BE2C (cell line): ENCODE results near the gene DCLK1.

Source experiments
- DNase-seq: peaks from one replicate; pipeline ENCODE4 v3.0.0-alpha.2; 2020
- H3K27me3 ChIP-seq: fragments of 250-450 bp; sonication (Bioruptor Pico); 2 replicates; pipeline ENCODE4 v1.5.1; 2020; ENCODE audit warnings: mild to moderate bottlenecking
- H3K36me3 ChIP-seq: fragments of 250-450 bp; sonication (Bioruptor Pico); 2 replicates; pipeline ENCODE4 v1.5.1; 2020; ENCODE audit warnings: mild to moderate bottlenecking
- H3K4me1 ChIP-seq: fragments of 250-450 bp; sonication (Bioruptor Pico); 2 replicates; pipeline ENCODE4 v1.5.1; 2020
- H3K4me3 ChIP-seq: 2 replicates; pipeline ENCODE4 v1.5.1; 2011; ENCODE audit warnings: low read depth, low read length
- H3K9me3 ChIP-seq: fragments of 250-450 bp; sonication (Bioruptor Pico); 2 replicates; pipeline ENCODE4 v1.5.1; 2020
- TF ChIP-seq, protein P1 (sequence below): IDR thresholded peaks from 2 replicates; pipeline ENCODE4 v1.5.1; 2012; ENCODE audit warnings: mild to moderate bottlenecking, low read depth, low read length

Gene DCLK1

DNA sequence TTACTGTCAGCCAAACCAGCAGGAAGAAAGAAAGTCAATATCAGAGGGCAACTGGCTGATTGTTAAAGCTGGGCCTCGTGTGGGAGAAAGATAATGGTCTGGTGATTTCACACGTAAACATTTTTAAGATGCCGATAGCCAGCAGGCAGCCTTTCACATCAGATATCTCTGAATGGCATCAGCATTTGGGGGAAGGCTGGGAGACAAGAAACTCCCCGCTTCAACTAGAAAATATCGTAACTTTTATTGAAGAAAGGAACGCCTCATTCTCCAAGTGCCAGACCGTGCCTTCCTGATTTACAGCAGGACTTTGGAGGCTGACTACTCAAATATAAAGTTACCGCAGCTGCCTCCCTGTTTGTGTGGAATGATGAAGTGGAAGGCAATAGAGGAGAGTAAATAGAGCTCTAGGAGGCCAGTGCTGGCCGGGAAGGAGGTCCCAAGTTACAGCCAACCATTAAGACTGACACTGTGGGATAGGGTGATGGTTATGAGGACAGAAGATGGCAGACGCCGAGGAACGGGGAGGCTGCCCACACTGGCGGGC, 370.4 kb downstream of the DCLK1 start:
- Histone ChIP-seq H3K36me3 (no peaks in the 10 kb centered on the region), H3K4me1 (peaks cover 9% of the 10 kb centered on the region), H3K9me3 (no peaks in the 10 kb centered on the region; the same call in 1 of the 2 replicates), H3K4me3 (no peak overlapping the region), H3K27me3 (no peaks in the 10 kb centered on the region)
- no peak for DNase-seq
- TF ChIP-seq, protein P1, sequence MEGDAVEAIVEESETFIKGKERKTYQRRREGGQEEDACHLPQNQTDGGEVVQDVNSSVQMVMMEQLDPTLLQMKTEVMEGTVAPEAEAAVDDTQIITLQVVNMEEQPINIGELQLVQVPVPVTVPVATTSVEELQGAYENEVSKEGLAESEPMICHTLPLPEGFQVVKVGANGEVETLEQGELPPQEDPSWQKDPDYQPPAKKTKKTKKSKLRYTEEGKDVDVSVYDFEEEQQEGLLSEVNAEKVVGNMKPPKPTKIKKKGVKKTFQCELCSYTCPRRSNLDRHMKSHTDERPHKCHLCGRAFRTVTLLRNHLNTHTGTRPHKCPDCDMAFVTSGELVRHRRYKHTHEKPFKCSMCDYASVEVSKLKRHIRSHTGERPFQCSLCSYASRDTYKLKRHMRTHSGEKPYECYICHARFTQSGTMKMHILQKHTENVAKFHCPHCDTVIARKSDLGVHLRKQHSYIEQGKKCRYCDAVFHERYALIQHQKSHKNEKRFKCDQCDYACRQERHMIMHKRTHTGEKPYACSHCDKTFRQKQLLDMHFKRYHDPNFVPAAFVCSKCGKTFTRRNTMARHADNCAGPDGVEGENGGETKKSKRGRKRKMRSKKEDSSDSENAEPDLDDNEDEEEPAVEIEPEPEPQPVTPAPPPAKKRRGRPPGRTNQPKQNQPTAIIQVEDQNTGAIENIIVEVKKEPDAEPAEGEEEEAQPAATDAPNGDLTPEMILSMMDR = no peak

DNA sequence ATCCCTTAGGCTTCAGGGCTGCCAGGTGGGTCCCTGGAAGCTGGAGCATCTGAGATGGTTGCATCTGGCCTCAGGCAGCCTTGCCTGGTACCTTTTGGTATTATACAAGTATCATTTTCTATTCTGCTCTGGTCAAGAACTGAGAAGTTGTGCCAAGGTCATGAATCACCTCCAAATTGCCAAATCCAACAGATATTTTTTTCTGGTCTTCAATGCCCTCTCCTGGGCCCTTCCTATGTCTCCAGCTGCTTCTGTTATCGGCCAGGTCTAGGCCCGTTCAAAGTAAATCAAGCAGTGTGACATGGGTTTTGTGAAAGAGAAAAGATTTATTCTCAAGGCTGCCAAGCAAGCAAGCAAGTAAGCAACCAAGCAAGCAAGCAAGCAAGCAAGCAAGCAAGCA, 383.6 kb downstream of the DCLK1 start:
- no peaks in the 10 kb centered on the region for H3K36me3 ChIP-seq
- no peak overlapping the region for H3K4me3 ChIP-seq
- peaks cover 14% of the 10 kb centered on the region for H3K4me1 ChIP-seq
- peaks cover 4% of the 10 kb centered on the region; the same call in 1 of the 2 replicates for H3K9me3 ChIP-seq
- no peak for DNase-seq
- TF ChIP-seq, protein P1 = no peak
- no peaks in the 10 kb centered on the region for H3K27me3 ChIP-seq

DNA sequence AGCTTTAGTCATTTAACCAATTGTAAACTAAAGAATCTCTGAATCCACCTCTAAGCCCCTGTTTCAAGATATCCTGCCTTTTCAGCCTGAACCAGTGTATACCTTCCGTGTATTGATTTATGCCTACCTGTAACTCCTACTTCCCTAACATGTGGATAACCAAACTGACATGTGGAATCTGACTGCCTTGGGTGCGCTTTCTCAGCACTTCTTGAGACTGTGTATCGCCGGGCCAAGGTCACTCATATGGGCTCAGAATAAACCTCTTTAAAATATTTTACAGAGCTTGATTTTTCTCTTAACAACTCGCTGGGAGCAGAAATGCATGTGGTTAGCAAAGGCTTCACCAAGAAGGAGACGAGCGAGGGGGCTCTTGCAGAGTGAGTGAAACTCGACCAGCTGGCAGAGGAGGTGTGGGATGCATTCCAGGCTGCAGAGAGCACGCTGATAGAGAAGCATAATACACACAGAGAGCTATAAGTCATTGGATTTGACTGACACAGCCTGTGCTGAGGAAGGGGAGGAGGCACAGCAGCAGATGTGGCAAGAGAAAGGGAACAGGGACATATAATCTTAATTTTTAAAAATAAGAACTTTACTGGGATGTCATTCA, 386.5 kb downstream of the DCLK1 start:
- Histone ChIP-seq H3K4me1 (peaks cover 14% of the 10 kb centered on the region), H3K36me3 (no peaks in the 10 kb centered on the region), H3K27me3 (no peaks in the 10 kb centered on the region), H3K4me3 (no peak overlapping the region), H3K9me3 (peaks cover 4% of the 10 kb centered on the region; the same call in 1 of the 2 replicates)
- peak; percentile 11 for DNase-seq
- TF ChIP-seq, protein P1 = no peak

DNA sequence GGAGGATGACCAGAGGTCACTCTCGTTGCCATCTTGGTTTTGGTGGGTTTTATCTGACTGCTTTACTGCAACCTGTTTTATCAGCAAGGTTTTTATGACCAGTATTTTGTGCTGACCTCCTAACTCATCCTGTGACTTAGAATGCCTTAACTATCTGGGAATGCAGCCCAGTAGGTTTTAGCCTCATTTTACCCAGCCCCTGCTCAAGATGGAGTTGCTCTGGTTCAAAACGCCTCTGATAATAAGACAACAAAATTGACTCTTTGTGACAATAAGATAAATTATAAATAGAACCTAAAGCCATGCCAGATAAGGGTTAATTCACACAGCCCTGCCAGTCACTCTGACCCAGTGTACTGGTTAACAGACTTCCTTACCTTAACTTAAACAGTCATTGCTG, 387.0 kb downstream of the DCLK1 start:
- H3K36me3 ChIP-seq = no peaks in the 10 kb centered on the region
- TF ChIP-seq, protein P1 = no peak
- peaks cover 14% of the 10 kb centered on the region for H3K4me1 ChIP-seq
- H3K27me3 ChIP-seq = no peaks in the 10 kb centered on the region
- H3K9me3 ChIP-seq = peaks cover 4% of the 10 kb centered on the region; the same call in 1 of the 2 replicates
- DNase-seq = no peak
- H3K4me3 ChIP-seq = no peak overlapping the region

DNA sequence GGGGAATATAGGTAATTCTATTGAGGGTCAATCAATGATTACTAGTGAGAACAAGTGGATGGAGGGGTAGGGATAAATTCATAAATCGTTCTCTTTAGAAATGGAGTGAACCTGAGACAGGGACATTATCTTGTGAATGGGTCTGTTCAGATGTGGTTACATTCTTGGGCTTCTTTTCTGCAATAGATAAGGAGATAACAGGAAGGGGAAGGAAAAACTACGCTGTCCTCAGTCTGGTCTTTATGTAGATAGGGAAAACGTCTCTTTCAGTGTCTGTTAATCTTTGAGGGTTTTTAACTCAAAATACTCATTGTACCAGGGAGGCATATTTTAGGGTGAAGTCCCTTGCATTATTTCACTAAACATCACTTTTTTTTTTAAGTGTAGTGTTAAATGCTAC, 388.0 kb downstream of the DCLK1 start:
- H3K9me3 ChIP-seq = peaks cover 4% of the 10 kb centered on the region; the same call in 1 of the 2 replicates
- no peak overlapping the region for H3K4me3 ChIP-seq
- H3K27me3 ChIP-seq = no peaks in the 10 kb centered on the region
- TF ChIP-seq, protein P1 = no peak
- H3K36me3 ChIP-seq = no peaks in the 10 kb centered on the region
- peaks cover 14% of the 10 kb centered on the region for H3K4me1 ChIP-seq
- DNase-seq = no peak

DNA sequence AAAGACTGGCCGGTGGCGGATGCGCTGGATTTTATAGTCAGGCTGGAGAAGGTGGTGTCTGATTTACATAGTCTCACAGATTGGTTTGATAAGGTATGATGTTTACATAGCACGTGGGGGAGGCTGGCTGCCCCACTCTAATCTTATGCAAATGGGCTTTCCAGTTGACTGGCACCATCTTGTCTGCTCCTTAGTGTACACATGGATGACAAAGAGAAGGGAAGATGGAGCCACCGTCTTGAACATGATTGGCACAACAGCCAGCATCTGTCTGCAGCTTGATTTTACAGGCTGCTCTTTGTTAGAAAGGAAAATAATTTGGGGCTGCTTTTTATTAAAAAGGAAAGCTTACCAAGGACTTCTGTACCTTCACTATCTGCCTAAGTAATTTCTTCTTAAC, 389.5 kb downstream of the DCLK1 start:
- no peak overlapping the region for H3K4me3 ChIP-seq
- TF ChIP-seq, protein P1 = no peak
- no peaks in the 10 kb centered on the region for H3K27me3 ChIP-seq
- no peaks in the 10 kb centered on the region for H3K36me3 ChIP-seq
- H3K9me3 ChIP-seq = peaks cover 4% of the 10 kb centered on the region; the same call in 1 of the 2 replicates
- no peak for DNase-seq
- peaks cover 14% of the 10 kb centered on the region for H3K4me1 ChIP-seq
